Measurements from ENCODE around the gene NSMF.

NSMF gene, protein sequence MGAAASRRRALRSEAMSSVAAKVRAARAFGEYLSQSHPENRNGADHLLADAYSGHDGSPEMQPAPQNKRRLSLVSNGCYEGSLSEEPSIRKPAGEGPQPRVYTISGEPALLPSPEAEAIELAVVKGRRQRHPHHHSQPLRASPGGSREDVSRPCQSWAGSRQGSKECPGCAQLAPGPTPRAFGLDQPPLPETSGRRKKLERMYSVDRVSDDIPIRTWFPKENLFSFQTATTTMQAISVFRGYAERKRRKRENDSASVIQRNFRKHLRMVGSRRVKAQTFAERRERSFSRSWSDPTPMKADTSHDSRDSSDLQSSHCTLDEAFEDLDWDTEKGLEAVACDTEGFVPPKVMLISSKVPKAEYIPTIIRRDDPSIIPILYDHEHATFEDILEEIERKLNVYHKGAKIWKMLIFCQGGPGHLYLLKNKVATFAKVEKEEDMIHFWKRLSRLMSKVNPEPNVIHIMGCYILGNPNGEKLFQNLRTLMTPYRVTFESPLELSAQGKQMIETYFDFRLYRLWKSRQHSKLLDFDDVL

GRCh38 chr9:137459152-137459600 lies at the start of gene NSMF:
TSS of gene NSMF (minus strand) at chr9:137459334. CDS start at chr9:137459102, 232 bp downstream.
- H3K4me1 ChIP-seq (ENCODE audit: control insufficient read depth, insufficient read depth, low read length): peaks cover 6% of the 10 kb centered on the region
- no peaks in the 10 kb centered on the region for H3K9me3 ChIP-seq (ENCODE audit: control insufficient read depth, insufficient read depth, low read depth, low read length)
- peaks cover 0 to 38% of the 10 kb centered on the region in 2 experiments; a peak in 1 of 3 replicates for H3K36me3 ChIP-seq (ENCODE audit: control insufficient read depth in 2 of 2, insufficient read depth in 1 of 2, low read length in 2 of 2)
- CTCF ChIA-PET: interaction anchor here (0.7 kb wide), 1 partner anchor 134 kb away, joined by 3 read pairs; no protein-coding TSS in a partner anchor
- TF ChIP-seq ZNF629 (tag by site-specific recombination; IDR thresholded peaks at IDR 0.05) (peak; percentile 61), ZNF692 (tag by site-specific recombination; IDR thresholded peaks at IDR 0.05) (no peak), KLF10 (tag by site-specific recombination; IDR thresholded peaks at IDR 0.05) (peak; percentile 82), ZBTB21 (tag by site-specific recombination; IDR thresholded peaks at IDR 0.05) (peak; percentile 42; the same call in 1 of the 2 replicates), KLF9 (tag by site-specific recombination; IDR thresholded peaks at IDR 0.05; ENCODE audit: low read depth) (peak; percentile 85), SP2 (tag by site-specific recombination; IDR thresholded peaks at IDR 0.05) (peak; percentile 71), SP3 (tag by site-specific recombination; IDR thresholded peaks at IDR 0.05) (peak; percentile 90), SETDB1 (IDR thresholded peaks at IDR 0.05; ENCODE audit: insufficient read length, low read length) (no peak), KLF1 (tag by site-specific recombination; IDR thresholded peaks at IDR 0.05) (peak; percentile 78), KLF8 (tag by site-specific recombination; IDR thresholded peaks at IDR 0.05) (peak; percentile 89), ZNF302 (tag by site-specific recombination; IDR thresholded peaks at IDR 0.05; ENCODE audit: low read depth) (no peak), ZNF623 (tag by site-specific recombination; IDR thresholded peaks at IDR 0.05) (no peak), GLIS1 (tag by site-specific recombination; IDR thresholded peaks at IDR 0.05) (no peak), ZFP3 (tag by site-specific recombination; IDR thresholded peaks at IDR 0.05; ENCODE audit: low read depth) (no peak), KLF17 (tag by site-specific recombination; IDR thresholded peaks at IDR 0.05) (peak; percentile 45; the same call in 1 of the 2 replicates)
- TF ChIP-seq, protein P1, sequence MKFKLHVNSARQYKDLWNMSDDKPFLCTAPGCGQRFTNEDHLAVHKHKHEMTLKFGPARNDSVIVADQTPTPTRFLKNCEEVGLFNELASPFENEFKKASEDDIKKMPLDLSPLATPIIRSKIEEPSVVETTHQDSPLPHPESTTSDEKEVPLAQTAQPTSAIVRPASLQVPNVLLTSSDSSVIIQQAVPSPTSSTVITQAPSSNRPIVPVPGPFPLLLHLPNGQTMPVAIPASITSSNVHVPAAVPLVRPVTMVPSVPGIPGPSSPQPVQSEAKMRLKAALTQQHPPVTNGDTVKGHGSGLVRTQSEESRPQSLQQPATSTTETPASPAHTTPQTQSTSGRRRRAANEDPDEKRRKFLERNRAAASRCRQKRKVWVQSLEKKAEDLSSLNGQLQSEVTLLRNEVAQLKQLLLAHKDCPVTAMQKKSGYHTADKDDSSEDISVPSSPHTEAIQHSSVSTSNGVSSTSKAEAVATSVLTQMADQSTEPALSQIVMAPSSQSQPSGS (tag by site-specific recombination; IDR thresholded peaks at IDR 0.05; ENCODE audit: low read depth): peak; percentile 95
- TF ChIP-seq, protein P2, sequence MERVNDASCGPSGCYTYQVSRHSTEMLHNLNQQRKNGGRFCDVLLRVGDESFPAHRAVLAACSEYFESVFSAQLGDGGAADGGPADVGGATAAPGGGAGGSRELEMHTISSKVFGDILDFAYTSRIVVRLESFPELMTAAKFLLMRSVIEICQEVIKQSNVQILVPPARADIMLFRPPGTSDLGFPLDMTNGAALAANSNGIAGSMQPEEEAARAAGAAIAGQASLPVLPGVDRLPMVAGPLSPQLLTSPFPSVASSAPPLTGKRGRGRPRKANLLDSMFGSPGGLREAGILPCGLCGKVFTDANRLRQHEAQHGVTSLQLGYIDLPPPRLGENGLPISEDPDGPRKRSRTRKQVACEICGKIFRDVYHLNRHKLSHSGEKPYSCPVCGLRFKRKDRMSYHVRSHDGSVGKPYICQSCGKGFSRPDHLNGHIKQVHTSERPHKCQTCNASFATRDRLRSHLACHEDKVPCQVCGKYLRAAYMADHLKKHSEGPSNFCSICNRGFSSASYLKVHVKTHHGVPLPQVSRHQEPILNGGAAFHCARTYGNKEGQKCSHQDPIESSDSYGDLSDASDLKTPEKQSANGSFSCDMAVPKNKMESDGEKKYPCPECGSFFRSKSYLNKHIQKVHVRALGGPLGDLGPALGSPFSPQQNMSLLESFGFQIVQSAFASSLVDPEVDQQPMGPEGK (tag by site-specific recombination; IDR thresholded peaks at IDR 0.05): 0 out of 2 replicates have a peak, but pooled peaks have one; percentile 9
- POLR2A ChIA-PET: interaction anchor here (0.6 to 1.0 kb wide), 23 partner anchors 10 to 668 kb away, joined by 3 to 10 read pairs (median 4); partner anchors contain the start of genes ARRDC1, ENTPD8, EXD3 and MAN1B1
- peak within 1 kb of the TSS; percentile 61 for H3K4me3 ChIP-seq (ENCODE audit: low read depth, low read length)
- peak within 1 kb of the TSS; percentile 71; the same call in 1 of the 2 replicates for H3K27ac ChIP-seq (ENCODE audit: extremely low read depth, low read depth, low read length)

DNA sequence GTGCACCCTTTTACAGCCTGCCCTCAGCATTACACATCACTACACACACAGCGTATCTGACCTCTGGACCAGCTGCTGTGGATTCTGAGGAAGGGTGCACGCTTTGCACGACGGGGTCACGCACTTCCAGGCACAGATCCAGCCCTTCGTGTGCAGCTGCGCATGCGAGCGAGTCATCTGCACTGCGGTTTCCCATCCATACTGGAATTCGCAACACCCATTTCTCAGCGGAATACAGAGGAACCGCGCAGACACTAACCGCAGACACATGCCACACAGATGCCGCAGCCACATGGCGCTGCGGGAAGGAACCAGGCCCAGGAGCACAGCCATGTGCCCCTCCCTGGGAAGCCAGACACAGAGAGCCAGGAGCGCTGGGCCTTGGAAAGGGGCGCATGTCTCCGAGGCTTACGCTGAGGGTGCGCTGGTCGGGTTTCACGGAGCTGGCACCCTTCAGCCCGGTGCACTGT lies 47.6 kb upstream of the NSMF start:
- Histone ChIP-seq H3K4me3 (ENCODE audit: low read depth, low read length) (no peak overlapping the region), H3K4me1 (ENCODE audit: control insufficient read depth, insufficient read depth, low read length) (no peaks in the 10 kb centered on the region), H3K9me3 (ENCODE audit: control insufficient read depth, insufficient read depth, low read depth, low read length) (no peaks in the 10 kb centered on the region), H3K27ac (ENCODE audit: extremely low read depth, low read depth, low read length) (no peak overlapping the region), H3K36me3 (ENCODE audit: control insufficient read depth in 2 of 2, insufficient read depth in 1 of 2, low read length in 2 of 2) (no peaks in the 10 kb centered on the region)
- ChIA-PET POLR2A (interaction anchor here (1.3 to 1.5 kb wide), 2 partner anchors 28 to 84 kb away, joined by 4 read pairs; partner anchors contain the start of genes EXD3 and NOXA1), CTCF (no interaction called here)
- TF ChIP-seq ZFP69B (tag by site-specific recombination; IDR thresholded peaks at IDR 0.05) (no peak), ZNF530 (tag by site-specific recombination; IDR thresholded peaks at IDR 0.05; ENCODE audit: low read depth) (no peak), ZNF768 (tag by site-specific recombination; IDR thresholded peaks at IDR 0.05) (no peak), YY2 (tag by site-specific recombination; IDR thresholded peaks at IDR 0.05) (no peak), ZNF747 (tag by site-specific recombination; IDR thresholded peaks at IDR 0.05) (no peak), ZNF670 (tag by site-specific recombination; IDR thresholded peaks at IDR 0.05; ENCODE audit: low read depth) (no peak), YY1 (tag by site-specific recombination; IDR thresholded peaks at IDR 0.05) (no peak), ZSCAN30 (tag by site-specific recombination; IDR thresholded peaks at IDR 0.05) (no peak), ZNF501 (tag by site-specific recombination; IDR thresholded peaks at IDR 0.05) (no peak), ZNF398 (tag by site-specific recombination; IDR thresholded peaks at IDR 0.05) (no peak)

Data from HEK293 (cell line).